Stimulated activated CD4-positive, alpha-beta T cell treated with anti-CD3 and anti-CD28 coated beads, Interleukin-15, amount 100 ng/mL, for 1 hour (primary cell): ENCODE data around the gene CEACAM18.
A peak's percentile ranks its signal among the peaks of the same experiment; 100 is the strongest.
"Not testable (repeated sequence)": the region's sequence is repeated elsewhere in the genome, so short reads cannot be mapped to it uniquely, and the experiment has no call there.

Experiments
- DNase-seq, 2 donors: peaks; one replicate each; pipeline ENCODE4 v3.0.0-alpha.2; 2020; ENCODE audit warnings: low read depth in 1 of 2, low spot score in 1 of 2

Gene CEACAM18

DNA sequence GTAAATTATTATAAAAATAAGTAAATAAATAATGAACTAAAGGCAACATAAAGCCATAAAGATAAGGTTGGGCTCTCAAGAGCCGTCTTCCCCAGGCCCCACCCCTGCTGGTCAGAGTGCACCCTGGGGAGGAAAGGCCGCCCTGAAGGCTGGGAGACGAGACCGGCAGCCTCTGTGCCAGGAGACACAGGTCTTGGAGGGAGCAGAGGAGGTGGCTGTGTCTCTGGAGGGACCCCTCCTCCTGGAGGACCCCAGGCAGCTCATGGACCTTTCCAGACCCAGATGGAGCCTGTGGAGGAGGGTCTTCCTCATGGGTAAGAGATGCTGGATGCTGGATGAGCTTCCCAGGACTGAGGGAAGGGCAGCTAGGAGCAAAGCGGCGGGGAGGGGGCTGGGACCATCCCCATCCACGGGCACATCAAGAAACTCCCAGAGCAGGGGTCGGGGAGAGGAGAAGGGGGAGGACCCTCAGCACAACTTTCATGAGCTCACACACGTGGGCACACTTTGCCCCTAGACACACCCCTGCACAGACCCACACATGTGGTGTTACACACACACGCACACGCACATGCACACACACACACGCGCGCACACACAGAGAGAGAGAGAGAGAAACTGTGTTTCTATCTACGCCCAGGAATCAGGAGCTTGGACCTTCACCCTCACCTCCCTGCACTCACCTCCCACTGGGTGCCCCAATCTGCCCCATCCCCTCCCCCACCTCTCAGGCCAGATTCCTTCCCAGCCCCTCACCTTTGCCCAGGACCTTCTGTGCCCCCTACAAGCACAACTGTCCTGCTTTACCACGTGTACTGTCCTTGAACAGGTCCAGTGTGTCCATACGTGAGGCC lies at the start of gene CEACAM18:
TSS of gene CEACAM18 (plus strand) at position 159 of the 854 bp plus-strand sequence.
- no peak for DNase-seq

DNA sequence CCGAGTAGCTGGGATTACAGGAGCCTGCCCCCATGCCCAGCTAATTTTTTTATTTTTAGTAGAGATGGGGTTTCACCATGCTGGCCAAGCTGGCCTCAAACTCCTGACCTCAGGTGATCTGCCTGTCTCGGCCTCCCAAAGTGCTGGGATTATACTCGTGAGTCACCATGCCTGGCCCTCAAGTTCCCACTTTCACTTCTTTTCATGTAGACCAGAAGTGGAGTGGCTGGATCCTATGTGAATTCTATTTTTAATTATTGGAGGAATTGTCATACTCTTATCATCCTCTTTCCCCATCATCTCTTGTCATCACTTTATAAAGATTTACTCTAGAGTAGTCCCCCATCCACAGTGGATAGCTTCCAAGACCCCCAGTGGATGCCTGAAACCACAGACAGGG lies 48.1 kb upstream of the CEACAM18 start:
- no peak for DNase-seq

- no peak for DNase-seq
These were observed 47.2 kb upstream of the CEACAM18 start for GRCh38 chr19:51431124-51431523.

DNA sequence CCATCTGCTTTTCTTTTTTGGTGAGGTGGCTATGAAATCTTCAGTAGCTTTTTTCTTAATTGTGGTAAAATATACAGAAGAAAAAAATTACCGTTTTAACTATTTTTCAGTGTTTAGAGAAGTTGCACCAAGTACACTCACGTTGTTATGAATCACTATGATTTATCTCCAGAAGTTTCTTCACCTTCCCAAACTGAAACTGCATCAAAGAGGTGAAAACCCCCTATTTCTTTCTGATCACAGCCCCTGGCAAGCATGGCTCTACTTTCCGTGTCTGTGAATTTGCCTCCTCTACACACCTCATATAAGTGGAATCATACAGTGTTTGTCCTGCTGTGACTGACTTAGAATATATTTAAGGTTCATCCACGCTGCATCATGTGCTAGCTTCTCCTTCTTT lies 45.3 kb upstream of the CEACAM18 start:
- no peak for DNase-seq

- DNase-seq: no peak
These were observed 43.9 kb upstream of the CEACAM18 start for GRCh38 chr19:51434456-51434855.

- DNase-seq: no peak
These were observed 39.3 kb upstream of the CEACAM18 start for GRCh38 chr19:51439021-51439465.

DNA sequence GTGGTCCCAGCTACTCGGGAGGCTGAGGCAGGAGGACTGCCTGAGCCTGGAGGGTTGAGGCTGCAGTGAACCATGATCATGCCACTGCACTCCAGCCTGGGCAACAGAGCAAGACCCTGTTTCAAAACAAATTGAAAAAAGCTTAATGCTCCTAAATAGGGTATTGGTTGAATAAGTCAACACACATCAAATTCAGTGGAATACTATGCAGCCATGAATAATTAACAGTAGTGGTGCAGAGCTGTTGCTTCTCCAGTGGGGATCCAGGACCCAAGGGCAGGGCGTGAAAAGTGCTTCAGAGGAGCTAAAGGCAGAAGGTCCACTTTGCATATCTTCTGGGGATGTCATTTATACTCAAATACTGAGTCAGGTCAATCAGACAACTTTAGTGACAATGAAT lies 38.3 kb upstream of the CEACAM18 start:
- no peak for DNase-seq

- peak in 1 of 2 donors; percentile 45 for DNase-seq
These were observed 37.4 kb upstream of the CEACAM18 start for GRCh38 chr19:51440846-51441409.

GRCh38 chr19:51441410-51442390 lies 36.6 kb upstream of the CEACAM18 start:
- peak; percentile 62 for DNase-seq

- not testable (repeated sequence) for DNase-seq
These were observed 30.8 kb upstream of the CEACAM18 start for GRCh38 chr19:51447510-51447909.

- no peak for DNase-seq
These were observed 30.3 kb upstream of the CEACAM18 start for GRCh38 chr19:51448011-51448410.

- DNase-seq: no peak
These were observed 29.8 kb upstream of the CEACAM18 start for GRCh38 chr19:51448411-51449016.

DNA sequence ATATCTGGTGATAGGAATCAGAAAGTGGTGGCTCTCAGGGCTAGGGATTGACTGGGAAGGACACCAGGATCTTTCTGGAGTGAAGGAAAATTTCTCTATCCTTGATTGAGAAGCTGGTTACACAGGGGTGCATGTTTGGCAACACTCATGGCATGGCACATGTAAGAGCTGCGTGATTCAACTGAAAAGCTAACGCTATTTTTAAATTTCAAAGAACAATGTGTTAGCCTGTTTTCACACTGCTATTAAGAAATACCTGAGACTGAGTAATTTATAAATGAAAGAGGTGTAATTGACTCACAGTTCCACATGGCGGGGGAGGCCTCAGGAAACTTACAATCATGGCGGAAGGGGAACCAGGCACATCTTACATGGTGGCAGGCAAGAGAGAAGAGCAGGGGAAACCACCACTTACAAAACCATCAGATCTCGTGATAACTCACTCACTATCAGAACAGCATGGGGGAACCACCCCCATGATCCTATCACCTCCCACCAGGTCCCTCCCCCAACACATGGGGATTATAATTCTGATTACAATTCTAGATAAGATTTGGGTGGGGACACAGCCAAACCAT lies 27.5 kb upstream of the CEACAM18 start:
- DNase-seq: peak in 1 of 2 donors; percentile 25

- no peak for DNase-seq
These were observed 21.6 kb upstream of the CEACAM18 start for GRCh38 chr19:51456541-51457290.

- DNase-seq: no peak
These were observed 20.9 kb upstream of the CEACAM18 start for GRCh38 chr19:51457351-51458013.

DNA sequence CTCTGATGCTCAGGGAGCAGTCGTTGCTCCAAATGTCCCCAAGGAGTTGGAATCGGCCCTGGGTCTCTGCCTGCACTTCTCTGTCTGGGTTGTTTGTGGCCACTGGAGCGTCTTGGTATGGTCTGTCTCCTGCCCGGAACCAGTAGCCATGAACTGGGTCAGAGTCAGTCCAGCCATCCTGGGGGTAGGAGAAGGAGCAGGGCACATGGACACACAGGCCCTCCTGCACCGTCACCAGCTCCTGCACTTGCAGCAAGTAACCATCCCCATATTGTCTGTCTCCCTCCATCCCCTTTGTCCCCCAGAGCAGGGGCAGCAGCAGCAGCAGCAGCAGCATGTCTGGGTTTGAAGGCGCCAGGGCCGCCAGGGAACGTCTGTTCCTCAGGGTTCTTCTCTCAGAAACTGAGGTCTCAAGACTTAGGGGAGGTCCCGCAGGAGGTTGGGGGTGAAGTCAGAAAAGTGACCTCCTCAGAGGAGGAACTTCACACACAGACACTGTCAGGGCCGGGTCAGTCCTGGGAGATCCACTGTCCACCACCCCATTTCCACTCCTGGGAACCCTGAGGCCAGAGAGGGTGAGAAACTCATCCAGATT lies 20.2 kb upstream of the CEACAM18 start, which contains the start of gene SIGLEC8:
TSS of gene SIGLEC8 (minus strand) at position 404 of the 595 bp plus-strand sequence. CDS start at position 337, 67 bp downstream.
- no peak for DNase-seq

- no peak for DNase-seq
These were observed 19.3 kb upstream of the CEACAM18 start for GRCh38 chr19:51458899-51459505.
